HG03196 (cell line): ENCODE measurements around the gene MCC.
A peak's percentile ranks its signal among the peaks of the same experiment; 100 is the strongest.

Experiments
- ATAC-seq: cut with Tn5 transposase; IDR thresholded peaks from one replicate; pipeline ENCODE4 v1.9.1; 2021; ENCODE audit not compliant: unreplicated experiment

Gene MCC

DNA sequence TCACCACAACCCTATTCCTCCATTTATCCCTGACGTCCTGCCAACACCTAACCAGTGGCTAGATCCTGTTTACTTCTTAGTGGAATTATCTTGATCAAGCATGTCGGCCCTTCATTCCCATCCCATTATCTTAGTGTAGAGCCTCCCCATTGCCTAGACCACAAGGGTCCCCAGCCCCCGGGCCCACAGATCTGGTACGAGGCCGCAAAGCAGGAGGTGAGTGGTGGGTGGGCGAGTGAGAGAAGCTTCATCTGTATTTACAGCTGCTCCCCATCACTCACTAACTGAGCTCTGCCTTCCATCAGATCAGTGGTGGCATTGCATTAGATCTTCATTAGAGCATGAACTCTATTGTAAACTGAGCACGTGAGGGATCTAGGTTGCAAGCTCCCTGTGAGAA, 236.2 kb downstream of the MCC start:
- ATAC-seq = no peak

DNA sequence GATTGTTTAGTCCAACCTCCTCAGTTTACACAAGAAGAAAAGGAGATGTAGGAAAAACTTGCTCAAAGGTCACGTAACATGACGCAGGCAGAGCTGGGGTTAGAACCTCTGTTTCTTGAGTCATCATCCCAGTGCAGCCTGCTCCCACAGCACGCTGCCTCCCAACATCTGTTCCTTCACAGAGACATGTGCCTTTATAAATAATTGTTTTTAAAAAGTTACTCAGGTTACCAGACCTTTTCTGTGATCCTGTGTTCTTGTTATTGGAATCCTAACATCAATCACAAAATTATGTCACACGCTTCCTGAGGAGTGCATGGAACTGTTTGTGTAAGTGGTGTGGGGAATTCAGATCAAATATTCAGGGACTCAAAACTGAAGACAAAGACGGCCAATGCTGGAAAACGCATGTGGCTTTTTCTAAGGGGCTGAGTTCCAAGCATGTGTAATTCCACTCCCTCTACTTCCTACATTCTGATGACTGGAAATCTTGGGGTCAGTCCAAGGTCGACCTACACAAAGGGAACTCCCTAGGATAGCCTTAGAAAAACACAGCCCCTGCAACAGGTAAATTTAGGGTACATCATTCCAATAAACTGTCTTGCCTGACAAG, 237.8 kb downstream of the MCC start:
- ATAC-seq = no peak

DNA sequence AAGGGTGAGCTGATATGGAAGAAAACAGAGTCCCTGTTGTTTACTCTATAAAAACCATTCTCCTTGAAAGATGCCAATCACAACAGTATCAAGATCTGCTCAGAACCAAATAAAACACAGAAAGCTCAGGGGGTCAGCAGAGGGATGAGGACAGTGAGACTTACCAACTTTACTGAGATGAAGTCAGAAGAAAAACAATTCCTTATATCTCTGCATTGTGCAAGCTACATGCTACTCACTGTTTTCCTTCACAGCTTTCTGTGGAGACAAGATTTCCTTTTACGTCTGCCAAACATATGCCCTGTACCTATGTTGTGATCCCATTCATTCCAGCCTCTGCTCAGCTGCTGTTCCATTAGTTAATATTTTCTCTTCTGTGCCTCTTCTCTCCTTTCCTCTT, 239.0 kb downstream of the MCC start:
- no peak for ATAC-seq

DNA sequence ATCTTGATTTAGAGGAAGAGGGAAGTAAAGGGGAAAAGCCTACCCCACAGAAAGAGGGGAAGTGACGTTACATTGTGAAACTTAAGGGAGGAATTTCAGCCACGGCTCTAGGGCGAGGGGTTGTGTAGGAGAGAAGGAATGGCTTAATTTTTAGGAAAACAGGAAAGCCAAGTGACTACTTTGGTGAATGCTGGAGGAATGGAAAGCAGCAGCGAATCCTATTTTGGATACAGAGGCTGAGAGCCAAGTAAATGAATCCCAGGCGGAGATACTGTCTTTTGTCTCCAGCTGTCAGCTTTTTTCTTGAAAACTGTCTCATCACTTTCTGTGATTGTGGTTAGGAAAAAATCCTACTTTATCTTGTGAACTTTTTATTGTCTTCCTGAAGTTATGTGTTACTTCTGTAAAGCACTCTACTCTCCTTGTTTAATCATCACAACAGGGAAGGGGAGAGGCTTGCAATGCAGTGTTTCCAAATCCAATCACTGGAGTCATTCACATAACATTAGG, 241.8 kb downstream of the MCC start:
- no peak for ATAC-seq

DNA sequence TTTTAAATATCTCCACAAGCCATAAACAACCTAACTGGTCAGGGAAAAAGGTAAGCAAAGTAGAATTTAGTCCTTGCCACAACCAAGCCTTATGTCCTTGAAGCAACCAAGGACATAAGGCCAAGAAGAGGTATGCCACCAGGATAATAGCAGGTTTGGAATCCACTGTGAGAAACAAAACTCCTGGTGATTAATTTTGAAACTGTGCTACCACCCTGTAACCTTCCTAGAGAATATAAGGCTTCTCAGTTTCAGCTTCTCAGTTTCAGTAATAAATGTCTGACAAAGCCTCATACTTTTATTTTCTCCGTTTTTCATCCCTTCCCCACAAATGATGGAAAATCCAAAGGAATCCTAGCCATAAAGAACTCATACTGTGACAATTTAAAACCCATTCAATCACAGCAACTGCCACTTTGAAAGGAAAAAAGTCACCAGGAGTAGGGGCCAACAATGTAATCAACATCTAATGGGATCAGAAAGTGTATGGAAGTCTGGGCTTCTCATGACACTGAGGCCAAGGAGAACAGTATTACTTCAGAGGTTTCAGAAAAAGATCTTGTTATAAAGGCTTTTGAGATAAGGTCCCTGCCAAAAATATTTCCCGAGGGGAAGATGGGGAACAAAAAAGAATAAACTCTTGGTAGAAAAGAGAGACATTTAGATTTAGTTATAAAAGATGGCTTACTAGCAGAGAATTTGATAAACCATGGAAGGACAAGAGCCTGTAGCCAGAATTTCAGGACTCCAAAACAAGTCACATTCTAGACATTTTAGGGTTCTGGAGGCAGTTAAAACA, 242.6 kb downstream of the MCC start:
- ATAC-seq = peak; percentile 66

DNA sequence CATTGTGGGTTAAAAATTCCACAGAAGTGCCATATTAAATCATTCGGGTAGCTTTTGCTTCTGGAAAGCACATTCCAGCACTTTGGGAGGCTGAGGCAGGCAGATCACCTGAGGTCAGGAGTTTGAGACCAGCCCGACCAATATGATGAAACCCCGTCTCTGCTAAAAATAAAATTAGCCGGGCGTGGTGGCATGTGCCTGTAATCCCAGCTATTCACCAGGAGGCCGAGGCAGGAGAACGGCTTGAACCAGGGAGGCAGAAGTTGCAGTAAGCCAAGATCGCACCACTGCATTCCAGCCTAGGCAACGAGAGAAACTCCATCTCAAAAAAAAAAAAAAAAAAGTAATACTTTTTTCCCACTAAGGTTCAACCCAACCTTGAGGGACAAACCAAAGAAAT, 243.3 kb downstream of the MCC start:
- no peak for ATAC-seq

DNA sequence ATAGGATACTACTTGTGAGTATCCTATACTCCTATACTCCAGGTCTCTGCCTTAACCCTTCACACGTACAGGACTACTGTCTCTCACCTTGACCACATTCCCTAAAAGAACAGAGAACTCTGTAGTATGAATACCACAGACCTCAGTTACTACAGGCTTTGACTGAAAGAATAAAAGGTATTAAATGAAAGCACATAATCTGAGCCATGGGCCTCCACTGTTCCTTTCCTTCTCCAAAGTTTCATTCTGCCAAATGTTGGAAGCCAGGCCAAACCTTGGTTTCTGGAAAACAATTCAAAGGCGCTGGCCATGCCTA, 244.9 kb downstream of the MCC start:
- ATAC-seq = no peak

DNA sequence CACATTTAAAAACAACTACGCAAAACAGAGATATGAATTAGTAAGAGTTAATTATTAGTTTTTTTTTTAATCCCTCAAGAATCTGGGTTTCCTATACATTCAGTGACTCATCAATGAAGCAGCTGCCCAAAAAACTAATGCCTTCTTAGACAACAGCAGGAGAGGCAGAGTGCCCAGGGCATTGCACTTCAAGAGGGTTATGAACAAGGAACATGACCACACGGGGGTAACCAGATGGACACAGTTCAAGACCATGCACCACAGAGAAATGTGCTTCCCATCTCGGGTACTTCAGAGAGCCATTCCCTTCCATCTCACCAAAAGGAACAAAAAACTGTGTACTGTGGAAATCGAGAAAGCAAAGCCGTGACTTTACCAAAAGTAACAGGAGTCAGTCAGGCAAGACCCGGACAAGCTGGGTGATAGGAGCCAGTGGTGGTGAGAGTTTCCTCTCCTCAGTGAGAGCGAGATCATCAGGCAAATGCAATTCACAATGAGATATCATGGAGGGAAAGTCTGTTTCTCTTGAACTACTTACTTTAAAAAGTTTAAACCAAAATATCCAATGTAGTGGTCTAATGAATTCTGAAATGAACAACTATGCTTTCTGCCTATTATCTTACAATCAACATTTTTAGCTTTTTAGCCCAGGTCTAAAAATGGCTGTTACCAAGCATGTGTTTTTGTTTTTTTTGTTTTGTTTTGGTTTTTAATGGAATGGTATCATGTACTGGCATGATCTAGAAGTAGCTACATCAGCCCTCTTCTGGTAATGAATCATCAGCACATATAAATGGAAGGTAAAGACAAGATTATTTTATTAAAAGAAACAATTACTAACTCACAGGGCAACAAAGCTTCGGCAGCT, 245.5 kb downstream of the MCC start:
- ATAC-seq = no peak

DNA sequence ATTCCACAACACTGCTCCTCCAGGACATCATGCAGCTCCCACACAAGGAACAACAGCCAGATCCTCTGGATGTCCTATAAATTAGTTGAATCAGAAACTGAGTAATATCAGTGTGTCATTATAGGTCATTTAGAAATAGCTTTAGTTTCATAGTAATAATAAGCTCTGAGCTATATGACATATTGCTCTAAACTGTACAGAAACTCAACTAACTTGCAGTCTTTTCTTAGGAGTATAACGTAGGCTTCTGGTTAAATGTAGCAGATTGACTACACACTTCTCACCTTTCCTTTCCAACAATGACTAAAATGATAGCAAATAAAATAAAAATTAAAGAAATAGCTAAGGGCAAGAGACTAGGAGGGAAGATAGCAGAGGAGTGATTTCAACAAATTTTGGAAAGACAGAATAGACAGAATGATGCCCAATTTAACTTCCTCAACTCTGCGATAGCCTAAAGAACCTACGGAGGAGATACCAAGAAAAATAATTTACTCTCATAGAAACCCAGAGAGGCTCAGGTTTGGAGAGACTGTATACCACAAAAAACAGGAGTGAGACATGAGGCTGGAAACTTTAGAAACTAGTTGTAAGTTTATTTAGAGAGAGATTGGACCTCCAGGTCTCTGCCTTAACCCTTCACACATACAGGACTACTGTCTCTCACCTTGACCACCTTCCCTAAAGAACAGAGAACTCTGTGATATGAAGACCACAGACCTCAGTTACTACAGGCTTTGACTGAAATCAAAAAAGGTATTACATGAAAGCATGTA, 247.1 kb downstream of the MCC start:
- ATAC-seq = no peak

DNA sequence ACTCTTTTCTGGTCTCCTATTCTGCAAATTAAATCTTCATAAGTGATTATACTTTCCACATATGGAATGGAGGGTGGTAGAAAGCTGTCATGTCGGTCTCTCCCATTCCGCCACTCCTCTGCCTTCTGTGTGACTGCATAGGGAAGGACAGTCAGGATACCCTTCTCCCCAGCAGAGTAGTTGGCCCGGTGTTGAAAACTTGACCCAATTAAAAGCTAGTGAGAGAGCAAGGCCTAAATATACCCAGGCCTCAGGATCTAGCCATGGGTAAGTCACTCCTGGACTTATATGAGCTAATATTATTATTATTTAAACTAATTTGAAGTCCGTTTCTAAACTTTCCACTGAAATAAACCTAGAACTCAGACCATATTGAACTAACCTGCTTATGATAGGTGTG, 248.2 kb downstream of the MCC start:
- no peak for ATAC-seq

DNA sequence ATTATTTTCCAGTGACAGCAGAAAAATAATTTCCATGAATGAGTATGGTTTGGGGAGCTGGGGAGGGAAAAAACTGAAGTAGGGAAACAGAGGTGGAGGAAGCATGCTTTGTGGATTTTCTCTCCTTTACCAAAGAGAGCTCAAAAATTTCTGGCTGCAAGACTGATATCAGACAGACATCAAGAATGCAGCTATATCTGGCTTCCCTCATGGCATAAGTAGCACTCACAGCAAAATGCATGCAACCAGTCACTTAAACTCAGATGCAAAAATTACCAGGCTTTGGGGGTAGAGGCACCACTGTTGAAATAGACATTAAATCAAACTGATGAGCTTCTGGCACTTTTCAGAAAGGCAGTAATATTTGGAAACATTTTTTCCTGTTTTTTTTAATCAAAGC, 250.4 kb downstream of the MCC start:
- ATAC-seq = no peak

DNA sequence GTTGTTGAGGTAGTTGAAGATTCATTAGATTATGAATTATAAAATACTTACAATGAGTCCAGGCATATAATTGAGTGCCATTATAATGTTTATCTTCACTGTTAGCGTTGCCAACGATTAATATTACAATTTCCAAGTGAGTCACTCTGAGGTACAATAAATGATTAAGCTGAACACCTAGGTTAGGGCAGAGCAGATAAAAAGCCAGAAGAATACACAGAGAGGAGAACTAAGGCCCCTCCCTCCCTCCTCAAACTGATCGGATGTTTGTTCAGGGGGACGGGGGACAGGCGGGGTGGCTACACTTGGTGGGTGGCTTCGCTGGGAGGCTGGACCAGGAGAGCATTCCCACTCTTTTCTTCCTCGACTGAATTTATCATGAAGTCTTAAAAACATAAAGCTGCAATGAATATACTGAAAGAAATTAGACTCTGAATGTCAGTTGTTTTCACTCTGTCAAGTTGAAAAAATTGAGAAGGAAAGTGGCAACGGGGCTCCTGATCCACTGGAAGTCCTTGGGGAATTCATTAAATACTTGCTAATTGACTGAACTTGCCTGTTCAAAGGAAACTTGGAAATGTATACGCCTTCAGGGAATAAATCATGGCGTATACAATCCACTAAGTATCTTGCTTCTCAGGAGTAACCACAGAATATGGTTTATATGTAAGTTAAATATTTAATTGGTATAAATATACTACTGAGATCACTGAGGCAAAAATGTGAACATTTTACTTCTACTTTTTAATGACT, 251.5 kb downstream of the MCC start:
- no peak for ATAC-seq

DNA sequence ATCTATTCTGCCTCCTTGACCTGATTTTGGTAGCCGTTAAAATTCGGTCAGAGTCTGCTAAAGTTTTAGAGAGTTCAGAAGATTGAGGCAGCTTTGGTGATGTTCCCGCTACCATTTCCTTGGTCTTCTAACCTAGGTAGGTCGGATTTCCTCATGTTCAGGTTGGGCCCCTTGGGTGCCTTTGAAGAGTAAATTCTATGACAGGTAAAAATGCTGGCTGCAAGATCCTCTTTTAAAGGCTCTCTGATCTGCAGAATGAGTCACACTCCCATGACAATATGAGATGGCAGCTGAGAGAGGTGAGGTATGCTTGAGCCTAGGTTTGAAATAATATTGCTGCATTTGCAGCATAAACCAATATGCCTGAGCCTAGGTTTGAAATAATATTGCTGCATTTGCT, 252.4 kb downstream of the MCC start:
- ATAC-seq = no peak

DNA sequence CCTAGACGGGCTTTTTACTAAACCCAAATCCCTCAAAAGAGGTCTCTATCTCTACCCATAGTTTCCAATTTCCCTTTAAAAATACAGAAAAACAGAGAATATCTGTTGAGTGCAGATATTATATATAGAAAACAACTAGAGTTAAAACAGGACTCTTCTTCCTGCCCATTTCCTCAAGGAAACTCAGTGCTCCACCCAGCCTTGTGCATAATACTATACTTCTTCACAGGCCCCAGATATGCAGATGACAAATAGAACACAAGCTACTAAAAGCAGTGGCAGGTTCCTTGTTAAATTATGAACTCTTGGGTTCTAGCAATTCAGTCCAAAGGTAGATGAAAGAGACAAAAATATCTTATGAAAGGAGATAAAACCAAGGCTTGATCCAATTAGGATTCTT, 253.7 kb downstream of the MCC start:
- no peak for ATAC-seq

DNA sequence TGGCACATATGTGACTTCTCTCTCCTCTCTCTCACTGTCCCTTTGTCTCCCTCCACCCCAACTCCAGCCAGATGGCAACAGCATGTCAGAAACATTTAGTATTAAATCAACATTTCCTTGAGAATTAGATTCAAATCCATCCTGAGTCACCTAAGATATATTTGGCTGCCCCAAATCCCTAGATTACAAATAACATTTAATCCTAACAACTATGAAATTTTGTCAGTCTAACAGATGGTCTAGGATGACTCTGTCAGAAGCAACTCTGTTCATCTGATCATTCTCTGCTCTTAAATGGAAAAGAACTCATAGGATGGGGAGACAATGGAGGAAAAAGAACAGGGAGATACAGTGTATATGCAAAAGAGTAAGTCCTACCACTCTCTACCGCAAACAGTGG, 254.6 kb downstream of the MCC start:
- no peak for ATAC-seq

DNA sequence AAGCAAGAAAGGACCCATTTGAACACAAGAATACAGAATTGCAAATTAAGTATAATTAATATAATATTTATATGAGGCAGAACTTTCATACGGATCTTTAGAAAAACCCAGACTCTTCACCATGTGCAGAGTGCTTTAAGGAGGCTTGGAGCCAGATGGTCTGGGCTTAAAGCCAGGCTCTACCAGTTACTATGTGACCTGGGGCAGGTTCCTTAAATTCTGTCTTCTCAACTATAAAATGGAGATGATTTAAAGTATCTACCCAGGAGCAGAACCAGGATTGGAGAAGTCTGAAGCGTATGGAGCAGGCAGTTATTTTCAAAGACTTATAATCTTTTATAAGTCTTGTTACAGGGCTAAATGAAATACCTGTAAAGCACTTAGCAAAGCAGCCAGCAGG, 255.6 kb downstream of the MCC start:
- no peak for ATAC-seq

DNA sequence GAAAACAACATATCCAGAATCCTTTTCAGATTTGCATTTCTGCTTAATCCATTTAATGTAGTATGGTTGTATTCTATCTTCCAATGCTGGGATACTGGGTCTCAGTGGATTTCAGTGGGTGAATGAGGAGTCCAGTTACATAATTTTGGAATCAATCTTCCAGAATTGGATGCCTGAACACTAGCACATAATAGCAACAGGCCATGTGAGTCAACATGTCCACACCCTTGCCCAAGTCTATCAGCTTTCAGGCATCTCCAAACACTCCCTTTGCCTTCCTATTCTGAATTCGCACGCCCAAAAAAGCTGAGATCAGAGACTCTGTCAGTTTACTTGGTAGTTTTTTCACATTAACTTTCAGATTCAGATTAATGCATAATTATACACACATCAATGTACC, 256.0 kb downstream of the MCC start:
- ATAC-seq = no peak

DNA sequence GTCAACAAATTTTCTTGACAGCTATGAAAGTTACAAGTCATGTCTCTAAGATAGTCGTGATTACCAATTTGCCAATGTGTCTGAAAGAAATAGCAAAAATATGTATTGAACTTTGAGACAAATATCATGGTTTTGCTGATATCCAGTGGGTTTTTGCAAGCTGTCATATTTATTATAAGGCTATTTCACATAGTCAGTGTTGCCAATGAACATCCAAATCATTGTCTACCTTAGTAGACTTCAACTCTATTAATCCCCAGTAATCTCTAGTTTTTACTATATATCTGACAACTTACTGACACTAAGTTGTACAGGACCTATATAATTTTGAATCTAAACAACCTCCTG, 256.6 kb downstream of the MCC start:
- no peak for ATAC-seq

DNA sequence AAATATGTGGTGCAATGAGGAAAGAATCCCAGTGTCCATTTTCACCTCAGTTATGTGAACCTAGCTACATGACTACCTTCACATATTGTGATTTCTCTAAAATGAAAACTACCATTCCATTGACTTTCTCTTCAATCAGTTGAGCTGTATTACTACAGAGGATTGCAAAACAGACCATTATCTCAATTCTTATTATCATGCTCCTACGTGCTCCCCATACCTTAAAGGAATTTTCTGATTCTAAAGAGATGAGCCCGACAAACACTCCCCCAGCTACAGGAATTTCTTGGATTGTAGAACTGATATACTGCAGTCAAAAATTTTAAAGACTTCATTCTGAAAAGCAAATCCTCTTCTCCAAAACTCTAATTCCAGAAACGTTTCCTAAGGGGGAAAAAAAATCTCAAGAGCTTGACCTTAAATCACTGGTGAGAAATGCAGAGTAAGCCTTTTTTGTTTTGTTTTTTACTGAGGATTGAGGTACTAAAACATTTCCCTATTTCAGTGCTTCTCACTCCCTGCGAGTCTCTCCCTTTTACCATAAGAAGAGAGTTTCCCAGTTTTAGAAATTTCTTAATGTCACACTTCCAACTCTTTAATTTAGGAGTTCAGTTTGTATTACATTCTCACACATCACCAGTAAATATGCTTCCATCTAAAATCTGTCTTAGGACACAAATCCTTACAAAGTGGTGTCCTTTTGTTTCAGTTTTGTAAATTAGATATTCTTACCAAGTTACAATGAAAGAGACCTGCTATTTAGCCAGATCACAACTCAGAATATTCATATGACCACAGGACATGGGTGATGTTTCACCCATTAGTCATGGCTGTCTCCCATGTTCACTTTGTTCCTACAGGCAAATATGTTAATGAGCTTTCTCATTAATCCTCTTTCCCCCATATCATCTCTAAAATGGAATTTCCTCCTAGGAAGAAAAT, 257.3 kb downstream of the MCC start:
- no peak for ATAC-seq
